ELR (cell line): Measurements from ENCODE around the gene HJURP.

Source experiments
- DNase-seq: peaks from one replicate; pipeline ENCODE4 v3.0.0-alpha.2; 2015; ENCODE audit warnings: low read depth

Gene HJURP

DNA sequence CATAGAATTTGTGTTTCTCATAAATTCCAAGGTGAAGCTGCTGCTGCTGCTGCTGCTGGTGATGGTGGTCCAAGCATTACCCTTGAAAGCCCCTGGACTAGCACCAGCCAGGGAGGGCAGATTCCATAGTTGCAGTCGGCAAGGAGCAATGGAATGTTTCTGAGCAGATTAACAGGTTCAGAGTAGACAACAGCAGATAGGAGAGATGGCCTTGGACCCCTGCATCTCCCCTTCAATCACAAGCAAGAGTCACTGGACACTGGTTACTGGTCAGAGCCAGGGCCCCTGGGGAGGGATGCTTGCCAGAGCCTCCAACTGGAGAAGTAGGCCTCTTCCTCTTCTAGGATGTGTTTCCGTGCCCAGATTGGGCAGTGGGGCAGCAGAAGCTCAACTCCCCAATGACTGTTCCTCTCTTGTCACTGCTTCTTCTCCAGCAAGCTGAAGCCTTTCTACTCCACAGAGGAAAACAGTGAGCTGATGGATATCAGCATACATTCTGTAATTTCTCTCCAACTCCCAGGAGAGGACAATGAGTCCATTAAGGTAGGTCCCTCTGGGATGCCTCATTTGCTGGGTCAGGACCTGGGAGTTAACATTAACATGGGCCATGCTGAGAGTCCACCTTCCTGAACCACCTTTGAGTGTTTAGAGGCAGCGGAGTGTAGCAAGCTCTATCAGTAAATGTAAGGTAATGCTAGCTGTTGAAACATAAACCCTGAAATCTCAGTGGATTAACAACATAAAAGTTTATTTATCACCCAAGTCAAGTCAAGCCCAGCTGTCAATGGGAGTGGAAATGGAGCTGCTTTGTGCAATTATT is 40.9 kb downstream of the HJURP start:
- no peak for DNase-seq

- DNase-seq: no peak
These were observed 42.6 kb downstream of the HJURP start for GRCh38 chr2:233811732-233812131.

GRCh38 chr2:233811087-233811486 is 43.2 kb downstream of the HJURP start:
- DNase-seq: no peak

DNA sequence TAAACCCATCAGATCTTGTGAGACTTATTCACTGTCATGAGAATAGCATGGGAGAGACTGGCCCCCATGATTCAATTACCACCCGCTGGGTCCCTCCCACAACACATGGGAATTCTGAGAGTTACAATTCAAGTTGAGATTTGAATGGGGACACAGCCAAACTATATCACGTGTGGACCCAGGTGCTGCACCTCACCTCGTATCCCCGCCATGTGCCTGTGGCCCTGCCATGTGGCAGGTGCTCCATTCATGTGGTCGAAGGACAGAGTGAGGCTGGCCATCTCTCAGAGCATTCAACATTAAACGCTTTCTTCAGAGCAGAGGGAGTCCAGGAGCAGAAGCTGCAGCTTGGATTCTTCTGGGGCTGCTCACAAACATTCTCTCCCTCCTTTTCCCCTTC is 44.0 kb downstream of the HJURP start:
- DNase-seq: no peak

- DNase-seq: no peak
These were observed 46.1 kb downstream of the HJURP start for GRCh38 chr2:233807966-233808935.

DNA sequence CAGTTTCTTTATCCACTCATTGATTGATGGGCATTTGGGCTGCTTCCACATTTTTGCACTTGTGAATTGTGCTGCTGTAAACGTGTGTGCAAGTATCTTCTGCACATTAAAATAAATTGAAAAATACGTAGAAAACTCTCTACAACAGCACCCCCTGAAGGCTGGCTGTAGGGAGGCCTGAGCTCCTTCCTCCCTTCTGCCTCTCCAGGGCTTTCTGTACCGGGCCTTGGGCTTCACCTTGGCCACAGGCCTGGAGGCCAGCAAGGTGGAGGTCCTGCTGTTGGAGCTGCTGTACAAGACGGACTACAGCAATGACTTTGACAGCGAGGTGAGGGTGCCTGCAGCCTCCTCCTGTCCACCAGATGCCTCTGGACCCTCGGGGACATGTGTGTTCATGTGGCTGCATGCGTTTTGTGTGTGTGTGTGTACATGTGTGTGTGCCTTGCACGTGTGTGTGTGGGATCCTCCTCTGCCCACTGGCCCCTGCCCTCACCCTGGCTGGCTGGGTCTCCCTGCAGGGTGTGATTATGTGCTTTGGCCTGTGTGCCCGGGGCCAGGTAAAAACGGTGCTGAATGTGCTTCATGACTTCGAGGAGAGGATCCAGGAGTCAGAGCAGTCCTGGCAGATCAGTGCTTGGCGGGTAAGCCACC is 47.0 kb downstream of the HJURP start:
- no peak for DNase-seq

DNA sequence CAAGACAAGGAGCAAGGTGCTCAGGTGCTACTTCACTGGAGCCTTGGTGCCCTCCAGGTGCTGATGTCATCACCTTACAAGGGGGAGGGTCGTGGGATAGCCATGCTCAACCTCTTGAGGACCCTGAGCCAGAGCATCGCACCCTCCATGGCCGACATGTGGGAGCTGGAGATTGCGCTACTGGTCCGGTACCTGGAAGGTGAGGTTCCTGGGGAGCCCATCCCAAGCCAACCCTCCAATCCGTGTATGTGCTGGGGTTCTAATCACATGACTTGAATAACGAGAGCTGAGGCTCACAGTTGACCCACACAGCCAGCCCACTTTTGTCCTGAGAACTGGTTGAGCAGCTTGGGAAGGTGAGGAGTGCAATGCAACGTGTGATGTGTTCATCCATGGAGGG is 50.3 kb downstream of the HJURP start:
- no peak for DNase-seq

GRCh38 chr2:233803292-233803911 is 50.9 kb downstream of the HJURP start:
- no peak for DNase-seq

GRCh38 chr2:233802132-233802815 is 52.1 kb downstream of the HJURP start:
- no peak for DNase-seq

- peak; percentile 32 for DNase-seq
These were observed 52.8 kb downstream of the HJURP start for GRCh38 chr2:233801357-233802131.

- no peak for DNase-seq
These were observed 54.1 kb downstream of the HJURP start for GRCh38 chr2:233800208-233800607.

- no peak for DNase-seq
These were observed 54.6 kb downstream of the HJURP start for GRCh38 chr2:233799716-233800115.

DNA sequence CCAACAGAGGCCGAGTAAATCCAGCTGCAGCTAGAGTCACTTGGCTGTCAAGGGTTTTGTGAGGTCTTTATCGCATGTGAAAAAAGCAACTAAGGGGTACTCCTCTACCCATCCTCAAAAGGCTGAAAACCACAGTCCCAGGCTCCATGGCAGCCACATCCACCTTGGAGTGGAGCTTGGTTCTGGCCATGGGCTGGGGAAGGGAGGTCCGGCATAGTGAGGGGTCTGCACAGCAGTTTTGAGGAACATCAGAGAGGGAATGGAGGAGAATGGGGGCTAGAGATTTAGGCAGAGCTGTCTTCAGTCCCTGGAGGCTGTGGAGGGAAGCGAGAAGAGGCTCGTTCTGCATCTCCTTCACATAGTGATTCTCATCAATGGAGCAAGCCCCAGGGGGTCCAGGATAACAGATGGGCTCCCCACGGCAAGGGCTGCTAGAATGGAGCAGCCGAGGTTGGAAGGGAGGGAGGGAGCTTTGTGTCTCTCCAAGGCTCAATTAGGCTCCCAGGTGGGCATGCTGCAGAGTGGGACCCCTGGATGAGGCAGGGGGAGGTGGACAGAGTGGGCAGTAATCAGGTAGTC is 55.2 kb downstream of the HJURP start:
- no peak for DNase-seq

- no peak for DNase-seq
These were observed 55.8 kb downstream of the HJURP start for GRCh38 chr2:233798335-233799086.

- DNase-seq: no peak
These were observed 58.1 kb downstream of the HJURP start for GRCh38 chr2:233796254-233796653.

DNA sequence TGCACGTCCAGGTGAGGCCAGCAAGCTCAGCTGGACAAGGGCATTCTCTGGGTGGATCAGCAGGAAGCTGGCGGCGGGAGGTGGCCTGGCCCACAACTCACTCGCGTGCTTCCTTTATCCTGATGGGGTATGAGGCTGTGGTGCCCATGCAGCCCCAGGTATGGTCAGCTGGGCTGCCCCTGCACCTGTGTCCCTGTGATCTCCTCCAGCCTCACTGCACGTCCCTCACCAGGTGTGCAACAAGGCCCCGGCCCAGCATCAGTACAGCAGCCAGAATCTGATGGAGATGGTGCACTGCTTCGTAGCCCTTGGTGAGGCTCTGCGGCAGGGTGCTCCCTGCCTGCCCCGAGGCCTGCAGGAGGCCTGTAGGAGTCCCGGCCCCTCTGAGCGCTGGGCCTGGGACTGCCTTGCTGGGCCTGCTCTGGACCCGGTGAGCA is 58.6 kb downstream of the HJURP start:
- DNase-seq: no peak

DNA sequence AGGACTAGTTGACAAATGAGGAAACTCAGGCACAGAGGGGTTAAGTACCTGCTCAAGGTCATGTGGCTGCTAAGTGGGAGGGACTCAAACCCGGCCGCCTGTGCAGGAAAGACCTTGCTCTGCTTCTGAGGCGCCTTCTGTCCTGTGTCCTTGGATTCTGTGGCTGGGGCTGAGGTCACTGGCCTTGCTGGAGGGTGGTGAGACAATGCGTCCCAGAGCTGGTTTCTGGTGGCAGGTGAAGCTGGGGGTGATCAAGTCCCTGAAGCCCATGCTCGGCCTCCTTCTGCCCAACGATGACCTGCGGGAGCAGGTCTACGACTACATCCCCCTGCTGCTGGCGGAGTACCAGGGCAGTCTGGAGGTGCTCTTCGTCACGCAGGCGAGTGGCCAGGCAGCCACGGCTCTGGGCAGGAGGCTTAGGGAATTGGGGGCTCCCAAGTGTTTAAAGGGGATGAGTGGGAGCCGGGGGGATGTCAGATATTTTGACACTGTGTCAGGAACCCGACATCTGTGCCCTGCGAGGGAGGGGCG is 60.1 kb downstream of the HJURP start:
- no peak for DNase-seq

- DNase-seq: no peak
These were observed 60.7 kb downstream of the HJURP start for GRCh38 chr2:233793465-233794127.

DNA sequence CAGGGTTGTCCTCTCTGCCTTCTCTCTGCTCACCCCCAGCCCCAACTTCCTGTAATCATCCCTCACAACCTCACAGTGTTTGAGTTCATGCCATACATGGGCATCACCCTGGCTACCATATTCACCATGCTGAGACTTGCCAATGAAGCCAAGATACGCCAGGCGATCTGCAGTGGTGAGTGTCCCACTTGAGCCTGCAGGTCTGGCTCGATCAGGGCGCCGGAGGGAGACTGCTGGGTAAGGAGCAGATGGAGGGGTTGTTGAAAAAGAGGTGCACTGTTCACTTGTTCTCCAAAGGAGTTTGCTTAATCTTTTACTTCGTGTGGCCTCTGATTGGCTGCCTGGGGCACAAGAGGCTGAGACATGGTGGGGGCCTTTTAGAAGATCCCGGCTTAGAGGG is 61.6 kb downstream of the HJURP start:
- DNase-seq: no peak
